ENCODE data around the gene CELF3. TPM values are rescaled to one million over a fixed set of nuclear protein-coding genes. Genes with fewer than 3 reads are reported as not detected.

Gene CELF3
- total and polyA plus RNA-seq, 9 of the 15 experiments (the other 6 are each of a cell fraction or from before 2014, with no cell fraction given), result not detected

DNA sequence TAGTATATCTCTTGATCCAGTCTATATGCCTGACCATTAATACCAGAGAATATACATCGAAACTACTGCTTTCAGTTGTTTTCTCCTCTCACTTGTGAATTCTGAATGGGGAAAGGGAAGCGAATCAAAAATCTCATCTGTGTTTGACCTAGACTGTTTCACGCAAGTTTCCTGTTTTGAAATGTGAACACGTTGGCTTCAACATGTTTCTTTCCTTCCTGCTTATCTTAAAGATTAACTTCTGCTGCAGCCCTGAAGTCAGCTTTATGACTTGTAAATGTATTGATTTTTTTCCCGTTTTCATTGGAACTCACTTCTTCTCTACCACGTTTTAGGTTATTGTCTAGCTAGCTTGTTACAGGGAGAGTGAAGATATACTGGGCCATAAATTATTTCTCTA is 54.9 kb downstream of the CELF3 start:
- ATAC-seq (no peak), DNase-seq (ENCODE audit: extremely low read depth in 1 of 4, low spot score in 3 of 4) (no peak), FAIRE-seq (no peak)
- Histone ChIP-seq H3K9ac (ENCODE audit: insufficient read depth in 1 of 2, low read depth in 2 of 2, low read length in 2 of 2) (no peak overlapping the region), H3K27me3 (ENCODE audit: control insufficient read depth in 2 of 2, insufficient read depth in 2 of 2, low read length in 2 of 2) (no peaks in the 10 kb centered on the region), H3K9me1 (ENCODE audit: control insufficient read depth, insufficient read depth, low read length) (no peaks in the 10 kb centered on the region), H3K4me1 (replicated peaks in 1 of 2; ENCODE audit: control insufficient read depth in 2 of 2, insufficient read depth in 2 of 2, low read length in 2 of 2) (no peaks in the 10 kb centered on the region), H3K27ac (ENCODE audit: extremely low read depth, low read depth, low read length) (no peak overlapping the region), H3K36me3 (ENCODE audit: control insufficient read depth, insufficient read depth, low read length) (peaks cover 39% of the 10 kb centered on the region), H3K4me3 (no peak overlapping the region), H3K4me2 (ENCODE audit: insufficient read depth, low read length) (no peak overlapping the region), H2AFZ (ENCODE audit: low read depth, low read length) (no peak overlapping the region), H3K79me2 (ENCODE audit: control insufficient read depth, insufficient read depth, low read length) (no peaks in the 10 kb centered on the region), H4K20me1 (replicated peaks; ENCODE audit: control insufficient read depth, insufficient read depth, low read length) (no peaks in the 10 kb centered on the region), H3K9me3 (replicated peaks; ENCODE audit: control insufficient read depth, insufficient read depth, low read depth, low read length) (no peaks in the 10 kb centered on the region)
- ChIA-PET POLR2A (interaction anchor here (0.6 to 0.7 kb wide), 2 partner anchors 13 to 191 kb away, joined by 3 read pairs; no protein-coding TSS in a partner anchor), CTCF (ENCODE audit: low intra/inter-chr PET ratio) (no interaction called here)
- no TSS peak for BruUV-seq (replicated peaks)
- WGBS (ENCODE audit: insufficient coverage, low coverage, missing lambda C conversion rate), result 27% methylated on average over 5 of the region's 6 CpGs
- in situ Hi-C loops (cut with MboI) (no loop called here), intact Hi-C loops (cut with micrococcal nuclease) (no loop called here)
- TF ChIP-seq DACH1 (IDR thresholded peaks at IDR 0.05; ENCODE audit: partially characterized antibody), result no peak

DNA sequence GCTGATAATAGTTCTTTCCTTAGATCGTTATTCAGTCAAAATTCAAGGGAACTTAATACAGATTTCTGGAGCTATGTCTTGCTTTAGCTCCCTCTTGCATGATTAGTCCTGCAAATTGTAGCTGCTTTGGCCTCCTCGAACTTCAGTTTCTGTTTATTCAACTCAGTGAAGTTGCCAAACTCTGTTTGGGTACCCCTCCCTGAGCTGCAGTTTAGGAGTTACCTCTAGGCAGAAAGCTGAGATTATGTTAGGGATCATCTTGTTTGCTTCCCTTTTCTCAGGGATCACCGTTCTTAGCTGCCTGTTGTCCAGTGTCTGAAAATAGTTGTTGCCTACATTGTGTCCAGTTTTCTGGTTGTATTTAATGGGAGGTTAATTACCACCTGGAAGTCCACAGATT is 61.2 kb downstream of the CELF3 start:
- Histone ChIP-seq H3K4me1 (replicated peaks in 1 of 2; ENCODE audit: control insufficient read depth in 2 of 2, insufficient read depth in 2 of 2, low read length in 2 of 2) (no peaks in the 10 kb centered on the region), H3K36me3 (ENCODE audit: control insufficient read depth, insufficient read depth, low read length) (peaks cover 18% of the 10 kb centered on the region), H3K79me2 (ENCODE audit: control insufficient read depth, insufficient read depth, low read length) (no peaks in the 10 kb centered on the region), H3K27me3 (ENCODE audit: control insufficient read depth in 2 of 2, insufficient read depth in 2 of 2, low read length in 2 of 2) (no peaks in the 10 kb centered on the region), H3K4me2 (ENCODE audit: insufficient read depth, low read length) (no peak overlapping the region), H3K9me1 (ENCODE audit: control insufficient read depth, insufficient read depth, low read length) (no peaks in the 10 kb centered on the region), H4K20me1 (replicated peaks; ENCODE audit: control insufficient read depth, insufficient read depth, low read length) (no peaks in the 10 kb centered on the region), H2AFZ (ENCODE audit: low read depth, low read length) (no peak overlapping the region), H3K4me3 (no peak overlapping the region), H3K27ac (ENCODE audit: extremely low read depth, low read depth, low read length) (no peak overlapping the region), H3K9me3 (replicated peaks; ENCODE audit: control insufficient read depth, insufficient read depth, low read depth, low read length) (no peaks in the 10 kb centered on the region), H3K9ac (ENCODE audit: insufficient read depth in 1 of 2, low read depth in 2 of 2, low read length in 2 of 2) (no peak overlapping the region)
- in situ Hi-C loops (cut with MboI) (no loop called here), intact Hi-C loops (cut with micrococcal nuclease) (no loop called here)
- TF ChIP-seq DPF2 (IDR thresholded peaks at IDR 0.05) (no peak), NCOA2 (IDR thresholded peaks at IDR 0.05; ENCODE audit: partially characterized antibody in 2 of 2) (peak in 1 of 2 experiments; percentile 38), ERF (CRISPR knock-in tag; IDR thresholded peaks at IDR 0.05) (no peak)
- ATAC-seq (no peak), DNase-seq (ENCODE audit: extremely low read depth in 1 of 4, low spot score in 3 of 4) (no peak), FAIRE-seq (no peak)
- BruUV-seq (replicated peaks), result no TSS peak
- ChIA-PET CTCF (ENCODE audit: low intra/inter-chr PET ratio) (no interaction called here), POLR2A (interaction anchor here (1.0 to 1.2 kb wide), 3 partner anchors 10 to 298 kb away, joined by 4 to 5 read pairs (median 4); no protein-coding TSS in a partner anchor)
- WGBS (ENCODE audit: insufficient coverage, low coverage, missing lambda C conversion rate), result 49% methylated on average over 3 of the region's 3 CpGs
